ENCODE results near the gene EXTL1. TPM values are rescaled to one million over a fixed set of nuclear protein-coding genes. Genes with fewer than 3 reads are reported as not detected.

EXTL1 gene, protein sequence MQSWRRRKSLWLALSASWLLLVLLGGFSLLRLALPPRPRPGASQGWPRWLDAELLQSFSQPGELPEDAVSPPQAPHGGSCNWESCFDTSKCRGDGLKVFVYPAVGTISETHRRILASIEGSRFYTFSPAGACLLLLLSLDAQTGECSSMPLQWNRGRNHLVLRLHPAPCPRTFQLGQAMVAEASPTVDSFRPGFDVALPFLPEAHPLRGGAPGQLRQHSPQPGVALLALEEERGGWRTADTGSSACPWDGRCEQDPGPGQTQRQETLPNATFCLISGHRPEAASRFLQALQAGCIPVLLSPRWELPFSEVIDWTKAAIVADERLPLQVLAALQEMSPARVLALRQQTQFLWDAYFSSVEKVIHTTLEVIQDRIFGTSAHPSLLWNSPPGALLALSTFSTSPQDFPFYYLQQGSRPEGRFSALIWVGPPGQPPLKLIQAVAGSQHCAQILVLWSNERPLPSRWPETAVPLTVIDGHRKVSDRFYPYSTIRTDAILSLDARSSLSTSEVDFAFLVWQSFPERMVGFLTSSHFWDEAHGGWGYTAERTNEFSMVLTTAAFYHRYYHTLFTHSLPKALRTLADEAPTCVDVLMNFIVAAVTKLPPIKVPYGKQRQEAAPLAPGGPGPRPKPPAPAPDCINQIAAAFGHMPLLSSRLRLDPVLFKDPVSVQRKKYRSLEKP
- total RNA-seq (2014; rRNA removed) (0.26 TPM in 1 of 2 replicates, not detected in the other), Bru-seq, nascent RNA (percentile 11 among the genes with signal in this experiment), BruChase-seq, experiment 1, labeled RNA remaining after a 6-hour chase (percentile 12 among the genes with signal in this experiment), BruChase-seq, experiment 2, labeled RNA remaining after a 2-hour chase (not detected)
- long read RNA-seq: 0 reads

DNA sequence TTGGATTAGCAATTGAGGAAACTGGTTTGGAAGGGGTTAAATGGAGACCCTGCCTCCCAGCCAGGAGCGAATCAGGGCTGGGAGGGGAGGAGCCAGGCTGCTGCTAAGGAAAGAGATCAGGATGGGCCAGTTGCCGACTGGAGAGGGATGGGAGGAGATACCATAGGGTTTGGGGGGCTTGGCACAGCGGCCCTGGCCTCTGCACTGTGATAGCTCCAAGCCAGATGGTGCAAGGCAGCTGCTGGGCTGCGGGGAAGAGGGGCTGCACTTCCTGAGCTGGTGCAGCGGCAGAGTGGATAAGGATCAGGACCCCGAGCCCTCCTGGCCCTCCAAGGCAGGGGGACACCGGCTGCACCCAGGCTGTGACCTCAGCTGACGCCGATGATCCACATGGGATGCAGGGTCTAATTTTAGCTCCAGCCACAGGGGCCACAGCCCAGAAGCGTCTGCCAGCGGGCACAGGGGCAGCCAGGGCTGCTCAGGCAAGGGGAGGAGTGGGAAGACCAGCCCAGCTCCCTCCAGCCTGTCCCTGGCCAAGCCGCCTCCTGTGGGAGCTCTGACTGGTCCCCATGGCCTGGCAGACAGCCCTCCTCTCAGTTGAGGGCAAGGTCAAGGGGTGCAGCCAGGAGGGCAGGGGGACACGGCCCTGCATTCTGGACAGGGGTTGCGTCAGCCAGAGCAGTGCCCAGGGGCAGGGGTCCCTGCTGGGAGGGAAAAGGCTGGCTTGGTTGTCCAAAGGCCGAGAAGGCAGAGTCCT, at the start of gene EXTL1:
TSS of gene EXTL1 (plus strand) at position 129 of the 757 bp plus-strand sequence. CDS start 872 bp downstream, outside the sequence.
- ATAC-seq (no peak), DNase-seq (no peak)
- CTCF ChIA-PET: interaction anchor here (0.5 kb wide), 1 partner anchor 9 kb away, joined by 4 read pairs; no protein-coding TSS in a partner anchor
- Histone ChIP-seq H2AFZ (ENCODE audit: low read length) (no peak within 1 kb of the TSS), H4K20me1 (ENCODE audit: low read length) (no peaks in the 10 kb centered on the region), H3K9ac (ENCODE audit: low read length) (no peak within 1 kb of the TSS), H3F3A (ENCODE audit: low read length, unreplicated experiment) (no peaks in the 10 kb centered on the region), H3K36me3 (ENCODE audit: low read depth, low read length) (no peaks in the 10 kb centered on the region), H3K4me2 (ENCODE audit: low read length) (no peak within 1 kb of the TSS), H3K27me3 (ENCODE audit: low read length) (no peaks in the 10 kb centered on the region), H3K79me2 (ENCODE audit: low read length) (no peaks in the 10 kb centered on the region), H3K4me1 (ENCODE audit: insufficient read depth, low read length) (no peaks in the 10 kb centered on the region), H3K4me3 (ENCODE audit: low read length) (no peak within 1 kb of the TSS), H3K9me3 (ENCODE audit: low read length) (no peaks in the 10 kb centered on the region), H3K9me2 (replicated peaks; ENCODE audit: low read length) (no peaks in the 10 kb centered on the region), H3K27ac (ENCODE audit: low read length) (no peak within 1 kb of the TSS)
- POLR2A ChIA-PET (ENCODE audit: unreplicated experiment): no interaction called here
- BruUV-seq (replicated peaks): no TSS peak
- intact Hi-C loops (cut with micrococcal nuclease): no loop called here
- TF ChIP-seq, protein P1, sequence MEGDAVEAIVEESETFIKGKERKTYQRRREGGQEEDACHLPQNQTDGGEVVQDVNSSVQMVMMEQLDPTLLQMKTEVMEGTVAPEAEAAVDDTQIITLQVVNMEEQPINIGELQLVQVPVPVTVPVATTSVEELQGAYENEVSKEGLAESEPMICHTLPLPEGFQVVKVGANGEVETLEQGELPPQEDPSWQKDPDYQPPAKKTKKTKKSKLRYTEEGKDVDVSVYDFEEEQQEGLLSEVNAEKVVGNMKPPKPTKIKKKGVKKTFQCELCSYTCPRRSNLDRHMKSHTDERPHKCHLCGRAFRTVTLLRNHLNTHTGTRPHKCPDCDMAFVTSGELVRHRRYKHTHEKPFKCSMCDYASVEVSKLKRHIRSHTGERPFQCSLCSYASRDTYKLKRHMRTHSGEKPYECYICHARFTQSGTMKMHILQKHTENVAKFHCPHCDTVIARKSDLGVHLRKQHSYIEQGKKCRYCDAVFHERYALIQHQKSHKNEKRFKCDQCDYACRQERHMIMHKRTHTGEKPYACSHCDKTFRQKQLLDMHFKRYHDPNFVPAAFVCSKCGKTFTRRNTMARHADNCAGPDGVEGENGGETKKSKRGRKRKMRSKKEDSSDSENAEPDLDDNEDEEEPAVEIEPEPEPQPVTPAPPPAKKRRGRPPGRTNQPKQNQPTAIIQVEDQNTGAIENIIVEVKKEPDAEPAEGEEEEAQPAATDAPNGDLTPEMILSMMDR (conservative IDR thresholded peaks at IDR 0.05; ENCODE audit: low read depth, low read length): no peak
- TF ChIP-seq EZH2 (IDR thresholded peaks at IDR 0.05; ENCODE audit: low read length, unreplicated experiment): no peak
- no peak for TF ChIP-seq EZH2phosphoT487 (IDR thresholded peaks at IDR 0.05; ENCODE audit: borderline replicate concordance, low read length)

DNA sequence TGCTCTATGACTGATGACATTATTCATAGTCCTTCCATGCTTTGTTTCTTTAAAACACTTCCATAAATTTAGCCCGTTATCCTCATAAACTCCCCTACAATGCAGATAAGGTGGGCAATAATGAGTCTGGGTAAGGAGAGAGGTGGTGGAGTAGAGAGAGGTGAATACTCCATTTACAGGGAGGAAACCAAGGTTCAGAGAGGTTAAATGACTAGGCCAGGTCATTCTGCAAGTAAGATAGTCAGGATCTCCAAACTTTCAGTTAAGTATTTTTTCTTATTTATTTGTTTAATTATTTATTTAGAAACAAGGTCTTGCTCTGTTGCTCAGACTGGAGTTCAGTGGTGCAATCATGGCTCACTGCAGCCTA, 49.8 kb upstream of the EXTL1 start:
- ChIA-PET CTCF (no interaction called here), POLR2A (ENCODE audit: unreplicated experiment) (no interaction called here)
- H3K4me2 ChIP-seq (ENCODE audit: low read length): no peak overlapping the region
- H3K9me3 ChIP-seq (ENCODE audit: low read length): no peaks in the 10 kb centered on the region
- H3K27me3 ChIP-seq (ENCODE audit: low read length): no peaks in the 10 kb centered on the region
- DNase-seq (no peak), ATAC-seq (no peak)
- TF ChIP-seq EZH2phosphoT487 (IDR thresholded peaks at IDR 0.05; ENCODE audit: borderline replicate concordance, low read length): no peak
- TF ChIP-seq, protein P1 (conservative IDR thresholded peaks at IDR 0.05; ENCODE audit: low read depth, low read length): no peak
- no peak overlapping the region for H2AFZ ChIP-seq (ENCODE audit: low read length)
- no peaks in the 10 kb centered on the region for H3K9me2 ChIP-seq (replicated peaks; ENCODE audit: low read length)
- H3K27ac ChIP-seq (ENCODE audit: low read length): no peak overlapping the region
- no peaks in the 10 kb centered on the region for H3K79me2 ChIP-seq (ENCODE audit: low read length)
- peaks cover 3% of the 10 kb centered on the region for H3K36me3 ChIP-seq (ENCODE audit: low read depth, low read length)
- H3K9ac ChIP-seq (ENCODE audit: low read length): no peak overlapping the region
- BruUV-seq (replicated peaks): no TSS peak
- no peaks in the 10 kb centered on the region for H4K20me1 ChIP-seq (ENCODE audit: low read length)
- intact Hi-C loops (cut with micrococcal nuclease): no loop called here
- H3K4me3 ChIP-seq (ENCODE audit: low read length): no peak overlapping the region
- H3F3A ChIP-seq (ENCODE audit: low read length, unreplicated experiment): no peaks in the 10 kb centered on the region
- H3K4me1 ChIP-seq (ENCODE audit: insufficient read depth, low read length): no peaks in the 10 kb centered on the region

Data from PC-3 (cell line).